Right lobe of liver (tissue), 6 donors: ENCODE measurements around the gene POLE. TPM values are rescaled to one million over a fixed set of nuclear protein-coding genes. Genes with fewer than 3 reads are reported as not detected.

Source experiments
- ATAC-seq, 4 donors: fragments of 200-7000 bp; cut with Tn5 transposase; one replicate each; pipeline ENCODE4 v1.9.1; 2020; ENCODE audit warnings: mild to moderate bottlenecking in 4 of 4, moderate library complexity in 4 of 4
- DNase-seq, 3 donors: peaks; one replicate each; pipeline ENCODE4 v3.0.0-alpha.2; 2020
- H3K27ac ChIP-seq, 3 donors: fragments of 200-600 bp; one replicate each; pipeline ENCODE4 v1.8.0; 2022
- H3K27me3 ChIP-seq, 2 donors: fragments of 200-600 bp; one replicate each; pipeline ENCODE4 v1.8.0; 2022
- H3K36me3 ChIP-seq, 4 donors: fragments of 200-600 bp; sonication (generic) in 1 of 4; one replicate each; pipeline versions ENCODE4 v1.5.1 to v1.8.0; 2017 to 2022; ENCODE audit warnings: control low read depth in 1 of 4
- H3K4me1 ChIP-seq, 4 donors: fragments of 200-600 bp; sonication (generic) in 1 of 4; one replicate each; pipeline versions ENCODE4 v1.5.1 to v1.8.0; 2017 to 2022; ENCODE audit warnings: control low read depth in 1 of 4
- H3K4me3 ChIP-seq, 3 donors: fragments of 200-600 bp; one replicate each; pipeline ENCODE4 v1.8.0; 2022
- H3K9me3 ChIP-seq, 4 donors: fragments of 200-600 bp; sonication (generic) in 1 of 4; one replicate each; pipeline versions ENCODE4 v1.5.1 to v1.8.0; 2017 to 2022; ENCODE audit warnings: control low read depth in 1 of 4
- CTCF ChIP-seq, 4 donors: fragments of 200-600 bp in 3 of 4; fragments of 450-650 bp in 1 of 4; IDR thresholded peaks; one replicate each; pipeline versions ENCODE4 v1.5.1 to v1.8.0; 2016 to 2022; ENCODE audit warnings: antibody characterized with exemption in 4 of 4, mild to moderate bottlenecking in 2 of 4
- POLR2A ChIP-seq: fragments of 450-650 bp; IDR thresholded peaks from one replicate; pipeline ENCODE4 v1.6.1; 2017; ENCODE audit warnings: antibody characterized with exemption, mild to moderate bottlenecking
- WGBS: methylation state at CpG from one replicate; pipeline ENCODE4 v1.1.6; 2018; ENCODE audit warnings: low coverage, low lambda C conversion rate; ENCODE audit not compliant: insufficient coverage; ENCODE audit errors: missing lambda C conversion rate; 5-methylcytosine and 5-hydroxymethylcytosine counted together
- intact Hi-C, 2 donors: fragments of 100-400 bp; cut with DNase I; formaldehyde crosslinking; loops; one replicate each; pipeline versions ENCODE4 v1.11.2 to v1.14.1; 2022
- total RNA-seq, 6 experiments: library from RNA; depleted of rRNA in 2 of 6; stranded (reverse); fragments of >200 nt in 2 of 6; fragmentation: NEBNext Ultra II Directional in 3 of 6; extraction: Animal tissue kit (Norgen Biotek cat#: 25700) in 3 of 6; gene quantifications; one replicate each; pipeline versions ENCODE4 v1.1.0 to v1.2.4, GENCODE V29; 2016 to 2023
- donor health status: DM: no; HTN: yes; CAD: no.
- donor health status: DM: no; HTN: no; CAD: no.
- donor health status: DM: no; HTN: no; CAD: no.
- donor health status: DM: no; HTN: yes; CAD: no.
- donor health status: DM: no; HTN: yes; CAD: no.

Gene POLE
- total RNA-seq, 6 experiments from 2014 or later = 13.6 to 34.0 (median 22.7) TPM

- ATAC-seq (no peak), DNase-seq (no peak)
- intact Hi-C loops = no loop called here
- Histone ChIP-seq H3K27me3 (no peaks in the 10 kb centered on the region), H3K4me1 (peaks cover 0 to 12% (median 2%) of the 10 kb centered on the region in 4 donors), H3K4me3 (no peak overlapping the region), H3K36me3 (peaks cover 0 to 50% (median 9%) of the 10 kb centered on the region in 4 donors), H3K9me3 (no peaks in the 10 kb centered on the region), H3K27ac (peak overlapping the region in 1 of 3 donors; percentile 48)
- WGBS = 86% methylated on average over 9 of the region's 11 CpGs
- TF ChIP-seq CTCF (IDR thresholded peaks at IDR 0.05) (no peak), POLR2A (no peak)
Measured at GRCh38 chr12:132716356-132716755, 29.2 kb upstream of the POLE start.

GRCh38 chr12:132715874-132716273, 28.7 kb upstream of the POLE start:
- peak overlapping the region in 1 of 3 donors; percentile 48 for H3K27ac ChIP-seq
- peaks cover 0 to 12% (median 2%) of the 10 kb centered on the region in 4 donors for H3K4me1 ChIP-seq
- peak; percentile 84 to 93 (median 86) for ATAC-seq
- TF ChIP-seq POLR2A = no peak
- no peak for TF ChIP-seq CTCF (IDR thresholded peaks at IDR 0.05)
- WGBS = 18% methylated on average over 5 of the region's 9 CpGs
- peaks cover 0 to 47% (median 7%) of the 10 kb centered on the region in 4 donors for H3K36me3 ChIP-seq
- no peak overlapping the region for H3K4me3 ChIP-seq
- no peaks in the 10 kb centered on the region for H3K9me3 ChIP-seq
- no peaks in the 10 kb centered on the region for H3K27me3 ChIP-seq
- peak; percentile 68 to 86 (median 80) for DNase-seq
- intact Hi-C loops = no loop called here

- H3K36me3 ChIP-seq = peaks cover 0 to 27% (median 2%) of the 10 kb centered on the region in 4 donors
- 72% methylated on average over 2 of the region's 2 CpGs for WGBS
- intact Hi-C loops = no loop called here
- H3K4me1 ChIP-seq = peaks cover 0 to 12% (median 5%) of the 10 kb centered on the region in 4 donors
- no peak overlapping the region for H3K27ac ChIP-seq
- no peak for TF ChIP-seq POLR2A
- no peaks in the 10 kb centered on the region for H3K27me3 ChIP-seq
- DNase-seq (no peak), ATAC-seq (no peak)
- no peak overlapping the region for H3K4me3 ChIP-seq
- no peaks in the 10 kb centered on the region for H3K9me3 ChIP-seq
Measured at GRCh38 chr12:132713123-132713522, 26.0 kb upstream of the POLE start.

- WGBS = 22% methylated on average over 15 of the region's 59 CpGs
- Histone ChIP-seq H3K36me3 (peaks cover 0 to 11% (median 0%) of the 10 kb centered on the region in 4 donors), H3K4me3 (peak overlapping the region; percentile 70 to 97 (median 77)), H3K27ac (peak overlapping the region in 2 of 3 donors; percentile 22 to 91), H3K9me3 (no peaks in the 10 kb centered on the region), H3K4me1 (peaks cover 0 to 12% (median 5%) of the 10 kb centered on the region in 4 donors), H3K27me3 (no peaks in the 10 kb centered on the region)
- TF ChIP-seq CTCF (IDR thresholded peaks at IDR 0.05) (no peak), POLR2A (no peak)
- no peak for DNase-seq
- intact Hi-C loops = no loop called here
- ATAC-seq = peak in 1 of 4 donors; percentile 17
Measured at GRCh38 chr12:132711080-132711843, 24.1 kb upstream of the POLE start.
